H9 (cell line): ENCODE data around the gene LIN28B. TPM values are rescaled to one million over a fixed set of nuclear protein-coding genes. Genes with fewer than 3 reads are reported as not detected.

Experiments used
- DNase-seq: peaks from one replicate; pipeline ENCODE4 v3.0.0-alpha.2; 2017
- H2AFZ ChIP-seq: one replicate; pipeline ENCODE4 v1.6.1; 2013; ENCODE audit warnings: mild to moderate bottlenecking, low read length, control low read depth, moderate library complexity
- H2AK5ac ChIP-seq: 2 replicates; pipeline ENCODE4 v1.6.1; 2013; ENCODE audit warnings: low read length, control low read depth, mixed read lengths; ENCODE audit not compliant: insufficient read length
- H2BK120ac ChIP-seq: one replicate; pipeline ENCODE4 v1.6.1; 2013; ENCODE audit warnings: low read depth, mild to moderate bottlenecking, low read length, control low read depth, inconsistent platforms; ENCODE audit not compliant: poor library complexity, severe bottlenecking
- H2BK12ac ChIP-seq: 2 replicates; pipeline ENCODE4 v1.6.1; 2013; ENCODE audit warnings: low read length, control low read depth, mixed read lengths, low read depth; ENCODE audit not compliant: insufficient read length
- H2BK15ac ChIP-seq: 2 replicates; pipeline ENCODE4 v1.6.1; 2013; ENCODE audit warnings: low read depth, low read length, control low read depth
- H2BK20ac ChIP-seq: one replicate; pipeline ENCODE4 v1.6.1; 2013; ENCODE audit warnings: low read depth, mild to moderate bottlenecking, low read length, control low read depth, inconsistent platforms; ENCODE audit not compliant: poor library complexity, severe bottlenecking
- H2BK5ac ChIP-seq: 2 replicates; pipeline ENCODE4 v1.6.1; 2013; ENCODE audit warnings: low read length, control low read depth, mixed read lengths; ENCODE audit not compliant: insufficient read length
- H3K14ac ChIP-seq: 2 replicates; pipeline ENCODE4 v1.6.1; 2013; ENCODE audit warnings: low read length, control low read depth; ENCODE audit not compliant: insufficient read depth
- H3K18ac ChIP-seq: 2 replicates; pipeline ENCODE4 v1.6.1; 2013; ENCODE audit warnings: low read depth, mild to moderate bottlenecking, mixed read lengths, low read length, control low read depth; ENCODE audit not compliant: insufficient read length
- H3K23ac ChIP-seq: 2 replicates; pipeline ENCODE4 v1.6.1; 2013; ENCODE audit warnings: low read length, control low read depth, mixed read lengths, low read depth; ENCODE audit not compliant: insufficient read length
- H3K23me2 ChIP-seq: 2 replicates; pipeline ENCODE4 v1.6.1; 2013; ENCODE audit warnings: low read depth, mild to moderate bottlenecking, mixed read lengths, low read length, control low read depth; ENCODE audit not compliant: insufficient read length, poor library complexity, severe bottlenecking
- H3K27ac ChIP-seq: 2 replicates; pipeline ENCODE4 v1.5.1; 2013; ENCODE audit warnings: low read length, control low read depth, mixed read lengths, low read depth; ENCODE audit not compliant: insufficient read length
- H3K27me3 ChIP-seq: 2 replicates; pipeline ENCODE4 v1.6.1; 2013; ENCODE audit warnings: low read length, control low read depth, inconsistent platforms; ENCODE audit not compliant: insufficient read depth
- H3K4ac ChIP-seq: 2 replicates; pipeline ENCODE4 v1.6.1; 2013; ENCODE audit warnings: low read depth, mild to moderate bottlenecking, control low read depth, inconsistent platforms, low read length, moderate library complexity
- H3K4me1 ChIP-seq: 2 replicates; pipeline ENCODE4 v1.6.1; 2013; ENCODE audit warnings: low read length, control low read depth, inconsistent platforms; ENCODE audit not compliant: insufficient read depth
- H3K4me2 ChIP-seq: 2 replicates; pipeline ENCODE4 v1.6.1; 2013; ENCODE audit warnings: low read length, control low read depth, mixed read lengths; ENCODE audit not compliant: insufficient read length, insufficient read depth
- H3K56ac ChIP-seq: 2 replicates; pipeline ENCODE4 v1.6.1; 2013; ENCODE audit warnings: low read depth, mild to moderate bottlenecking, mixed read lengths, low read length, control low read depth; ENCODE audit not compliant: insufficient read length
- H3K79me1 ChIP-seq: 2 replicates; pipeline ENCODE4 v1.6.1; 2013; ENCODE audit warnings: low read depth, mild to moderate bottlenecking, moderate library complexity, low read length, control low read depth, inconsistent platforms; ENCODE audit not compliant: insufficient read depth, poor library complexity, severe bottlenecking
- H3K79me2 ChIP-seq: 2 replicates; pipeline ENCODE4 v1.6.1; 2013; ENCODE audit warnings: low read length, control low read depth, inconsistent platforms; ENCODE audit not compliant: insufficient read depth
- H3K9ac ChIP-seq: 2 replicates; pipeline ENCODE4 v1.6.1; 2013; ENCODE audit warnings: low read length, control low read depth, mixed read lengths; ENCODE audit not compliant: insufficient read length; ENCODE audit errors: extremely low read depth
- H3K9me3 ChIP-seq: one replicate; pipeline ENCODE4 v1.6.1; 2013; ENCODE audit warnings: low read depth, low read length, inconsistent platforms; ENCODE audit not compliant: control insufficient read depth
- H3T11ph ChIP-seq: one replicate; pipeline ENCODE4 v1.6.1; 2013; ENCODE audit warnings: mild to moderate bottlenecking, low read length, control low read depth, inconsistent platforms
- H4K20me1 ChIP-seq: one replicate; pipeline ENCODE4 v1.6.1; 2013; ENCODE audit not compliant: control insufficient read depth, insufficient read length, insufficient read depth
- H4K5ac ChIP-seq: 2 replicates; pipeline ENCODE4 v1.6.1; 2013; ENCODE audit warnings: low read depth, mild to moderate bottlenecking, mixed read lengths, low read length, control low read depth; ENCODE audit not compliant: insufficient read length
- H4K8ac ChIP-seq: replicated peaks from 2 replicates; pipeline ENCODE4 v1.6.1; 2013; ENCODE audit warnings: low read length, control low read depth, mixed read lengths, low read depth; ENCODE audit not compliant: insufficient read length
- H4K91ac ChIP-seq: 2 replicates; pipeline ENCODE4 v1.6.1; 2013; ENCODE audit warnings: low read depth, mild to moderate bottlenecking, moderate library complexity, mixed read lengths, low read length, control low read depth; ENCODE audit not compliant: insufficient read length
- H3K27ac Mint-ChIP-seq, 3 experiments: 2 replicates in 2 of 3; 3 replicates in 1 of 3; pipeline ENCODE4 v1.8.0; 2020 to 2021; ENCODE audit warnings: mixed read lengths in 3 of 3, mild to moderate bottlenecking in 1 of 3, moderate library complexity in 1 of 3
- H3K27me3 Mint-ChIP-seq: 2 replicates; pipeline ENCODE4 v1.8.0; 2021; ENCODE audit warnings: low read depth, mild to moderate bottlenecking, moderate library complexity, mixed read lengths
- H3K36me3 Mint-ChIP-seq, 3 experiments: 2 replicates in 2 of 3; 3 replicates in 1 of 3; pipeline ENCODE4 v1.8.0; 2020 to 2021; ENCODE audit warnings: low read depth in 3 of 3, mixed read lengths in 3 of 3; ENCODE audit not compliant: insufficient read depth in 1 of 3
- H3K4me1 Mint-ChIP-seq, 2 experiments: 2 replicates each; pipeline ENCODE4 v1.8.0; 2020; ENCODE audit warnings: mixed read lengths in 2 of 2
- H3K4me3 Mint-ChIP-seq, 2 experiments: 2 replicates in 1 of 2; 3 replicates in 1 of 2; pipeline ENCODE4 v1.8.0; 2020 to 2021; ENCODE audit warnings: mild to moderate bottlenecking in 2 of 2, mixed read lengths in 2 of 2, moderate library complexity in 1 of 2
- H3K9me3 Mint-ChIP-seq, 2 experiments: 2 replicates in 1 of 2; 3 replicates in 1 of 2; pipeline ENCODE4 v1.8.0; 2020; ENCODE audit warnings: mild to moderate bottlenecking in 2 of 2, mixed read lengths in 2 of 2, moderate library complexity in 1 of 2
- CTCF ChIP-seq: fragments of 200-600 bp; sonication (generic); conservative IDR thresholded peaks from 3 replicates; pipeline ENCODE4 v1.8.0; 2021; ENCODE audit warnings: antibody characterized with exemption, mild to moderate bottlenecking
- WGBS: extraction: QIAGEN DNeasy Blood & Tissue Kit; methylation state at CpG from one replicate; pipeline ENCODE4 v1.1.7; 2013; ENCODE audit warnings: missing lambda C conversion rate, low lambda C conversion rate, mixed read lengths; ENCODE audit not compliant: insufficient read length; ENCODE audit errors: extremely low coverage; 5-methylcytosine and 5-hydroxymethylcytosine counted together
- total RNA-seq: library from RNA; stranded (reverse); gene quantifications from 2 replicates; pipeline ENCODE4 v1.2.1, GENCODE V29; 2021

Gene LIN28B
- total RNA-seq, 1 experiment from 2014 or later, result 110 TPM

GRCh38 chr6:105111871-105112270 is 155.0 kb downstream of the LIN28B start:
- Histone ChIP-seq H2BK15ac (no peak overlapping the region), H3K27me3 (no peaks in the 10 kb centered on the region), H4K20me1 (no peaks in the 10 kb centered on the region), H2BK120ac (no peak overlapping the region), H4K91ac (no peak overlapping the region), H3K9ac (no peak overlapping the region), H2BK12ac (no peak overlapping the region), H4K8ac (no peak overlapping the region), H3K4me1 (no peaks in the 10 kb centered on the region; the same call in 1 of the 2 replicates), H2BK20ac (no peak overlapping the region), H4K5ac (no peak overlapping the region), H3K23ac (no peak overlapping the region), H3K23me2 (no peaks in the 10 kb centered on the region), H3K27ac (no peak overlapping the region), H3K18ac (no peak overlapping the region), H3K79me1 (no peaks in the 10 kb centered on the region), H2AFZ (no peak overlapping the region), H3K56ac (no peak overlapping the region), H3K4me2 (no peak overlapping the region), H3K4ac (no peak overlapping the region), H3K79me2 (no peaks in the 10 kb centered on the region), H3K14ac (no peak overlapping the region), H2AK5ac (no peak overlapping the region), H3K9me3 (no peaks in the 10 kb centered on the region), H2BK5ac (no peak overlapping the region), H3T11ph (no peak overlapping the region)
- Mint-ChIP-seq H3K9me3 (no peaks in the 10 kb centered on the region), H3K36me3 (no peaks in the 10 kb centered on the region), H3K27ac (no peak overlapping the region), H3K4me3 (no peak overlapping the region), H3K4me1 (peaks cover 4 to 7% of the 10 kb centered on the region in 2 experiments), H3K27me3 (no peaks in the 10 kb centered on the region)
- no CpG with 5 or more reads among the region's 2 CpGs for WGBS
- DNase-seq, result no peak
- no peak for TF ChIP-seq CTCF
